Stomach smooth muscle (tissue), 2 donors: ENCODE data around the gene TSPAN18.

Experiments used
- H3K27ac ChIP-seq: one replicate; pipeline ENCODE4 v1.7.0; 2013; ENCODE audit warnings: mild to moderate bottlenecking, low read length, inconsistent platforms
- H3K27me3 ChIP-seq, 2 donors: one replicate each; pipeline ENCODE4 v1.7.0; 2013; ENCODE audit warnings: low read length in 2 of 2; ENCODE audit not compliant: insufficient read depth in 2 of 2, control insufficient read depth in 1 of 2
- H3K36me3 ChIP-seq, 2 donors: one replicate each; pipeline ENCODE4 v1.7.0; 2013; ENCODE audit warnings: low read length in 2 of 2; ENCODE audit not compliant: control insufficient read depth in 2 of 2, insufficient read depth in 2 of 2
- H3K4me1 ChIP-seq: one replicate; pipeline ENCODE4 v1.7.0; 2013; ENCODE audit warnings: low read length; ENCODE audit not compliant: control insufficient read depth, insufficient read depth
- H3K4me3 ChIP-seq, 2 donors: one replicate each; pipeline ENCODE4 v1.7.0; 2013; ENCODE audit warnings: low read length in 2 of 2
- H3K9ac ChIP-seq, 2 donors: one replicate each; pipeline ENCODE4 v1.7.0; 2013; ENCODE audit warnings: low read length in 2 of 2, mild to moderate bottlenecking in 1 of 2
- H3K9me3 ChIP-seq, 2 donors: one replicate each; pipeline ENCODE4 v1.7.0; 2013; ENCODE audit warnings: low read length in 2 of 2; ENCODE audit not compliant: control insufficient read depth in 2 of 2
- donor health status: healthy.
- donor health status: Pancreatic carcinoma.

Gene TSPAN18

DNA sequence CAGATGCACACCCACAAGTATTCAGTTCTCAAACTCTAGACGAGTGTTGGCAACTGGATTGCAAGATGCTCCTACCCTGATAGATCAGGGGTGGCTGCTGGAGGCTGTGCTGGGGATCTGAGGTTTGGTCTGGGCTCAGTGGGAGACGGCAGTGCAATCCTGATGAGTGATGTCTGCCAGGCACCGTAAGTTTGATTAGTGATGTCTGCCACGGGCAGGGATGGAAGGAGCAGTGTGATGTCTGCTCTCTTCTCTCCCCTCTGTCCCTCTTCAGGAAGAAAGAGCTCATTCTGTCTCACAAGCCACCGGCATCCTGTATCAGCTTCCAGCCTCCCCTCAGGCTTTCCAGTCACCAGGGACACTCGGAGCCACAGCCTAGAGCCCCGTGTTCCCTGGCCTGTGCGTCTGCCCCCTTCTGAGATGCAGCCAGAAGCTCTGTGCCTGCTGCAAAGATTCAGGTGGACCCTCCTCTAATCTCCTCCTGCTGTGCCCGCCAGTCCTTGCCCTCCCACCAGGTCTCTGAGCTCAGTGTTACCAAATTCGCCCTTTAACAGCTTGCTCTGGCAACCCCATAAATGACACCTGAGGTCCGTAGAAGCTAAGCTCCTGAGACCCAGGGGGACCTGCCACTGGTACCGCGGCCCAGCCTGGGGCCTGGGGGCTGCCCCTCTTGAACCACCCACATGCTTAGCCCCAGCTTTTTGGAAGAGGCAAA, 204.0 kb downstream of the TSPAN18 start:
- no peaks in the 10 kb centered on the region for H3K9me3 ChIP-seq
- peaks cover 14 to 15% of the 10 kb centered on the region in 2 donors for H3K36me3 ChIP-seq
- H3K4me3 ChIP-seq: no peak overlapping the region
- no peaks in the 10 kb centered on the region for H3K27me3 ChIP-seq
- H3K4me1 ChIP-seq: peaks cover 7% of the 10 kb centered on the region
- no peak overlapping the region for H3K9ac ChIP-seq
- H3K27ac ChIP-seq: no peak overlapping the region

DNA sequence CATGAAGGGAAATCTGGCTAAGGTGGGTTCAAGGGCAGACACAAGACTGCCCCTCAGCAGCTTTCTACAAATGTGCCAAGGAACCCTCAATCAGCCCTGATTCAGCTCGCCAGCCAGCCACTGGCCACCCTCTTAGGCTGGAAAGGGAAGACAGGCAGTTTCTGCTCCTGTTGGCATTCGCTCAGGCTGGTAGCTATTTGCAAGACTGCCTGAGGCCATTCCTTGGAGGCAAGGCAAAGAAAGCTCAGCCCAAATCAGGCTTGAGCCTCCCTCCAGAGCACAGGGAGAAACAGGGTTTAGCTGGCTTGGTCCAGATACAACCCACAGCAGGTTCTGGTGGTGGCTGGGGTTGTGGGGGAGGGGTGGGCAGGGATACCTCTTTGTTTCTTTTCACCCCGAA, 204.7 kb downstream of the TSPAN18 start:
- Histone ChIP-seq H3K9ac (no peak overlapping the region), H3K36me3 (peaks cover 14 to 15% of the 10 kb centered on the region in 2 donors), H3K27ac (no peak overlapping the region), H3K4me3 (no peak overlapping the region), H3K9me3 (no peaks in the 10 kb centered on the region), H3K4me1 (peaks cover 6% of the 10 kb centered on the region), H3K27me3 (no peaks in the 10 kb centered on the region)

DNA sequence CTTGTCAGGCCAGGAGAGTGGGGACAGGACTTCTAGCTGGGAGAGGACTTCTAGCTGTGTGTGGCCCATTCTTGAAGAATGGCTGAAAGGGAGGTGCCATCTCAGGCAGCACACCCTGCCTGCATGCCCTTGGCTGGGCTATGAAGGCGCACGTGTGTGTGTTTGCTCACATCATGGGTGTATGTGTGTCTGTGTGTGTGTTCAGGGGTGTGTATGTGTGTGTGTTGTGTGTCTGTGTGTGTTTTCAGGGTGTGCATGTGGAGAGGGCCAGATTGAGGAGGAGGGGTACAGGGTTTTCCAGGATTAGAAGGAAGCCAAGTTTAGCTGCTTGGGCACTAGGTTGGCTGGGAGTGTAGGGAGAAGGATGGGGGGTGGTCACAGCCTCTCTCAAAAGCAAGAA, 207.3 kb downstream of the TSPAN18 start:
- Histone ChIP-seq H3K4me3 (no peak overlapping the region), H3K9me3 (no peaks in the 10 kb centered on the region), H3K27ac (no peak overlapping the region), H3K27me3 (no peaks in the 10 kb centered on the region), H3K4me1 (no peaks in the 10 kb centered on the region), H3K36me3 (peaks cover 5 to 15% of the 10 kb centered on the region in 2 donors), H3K9ac (no peak overlapping the region)

DNA sequence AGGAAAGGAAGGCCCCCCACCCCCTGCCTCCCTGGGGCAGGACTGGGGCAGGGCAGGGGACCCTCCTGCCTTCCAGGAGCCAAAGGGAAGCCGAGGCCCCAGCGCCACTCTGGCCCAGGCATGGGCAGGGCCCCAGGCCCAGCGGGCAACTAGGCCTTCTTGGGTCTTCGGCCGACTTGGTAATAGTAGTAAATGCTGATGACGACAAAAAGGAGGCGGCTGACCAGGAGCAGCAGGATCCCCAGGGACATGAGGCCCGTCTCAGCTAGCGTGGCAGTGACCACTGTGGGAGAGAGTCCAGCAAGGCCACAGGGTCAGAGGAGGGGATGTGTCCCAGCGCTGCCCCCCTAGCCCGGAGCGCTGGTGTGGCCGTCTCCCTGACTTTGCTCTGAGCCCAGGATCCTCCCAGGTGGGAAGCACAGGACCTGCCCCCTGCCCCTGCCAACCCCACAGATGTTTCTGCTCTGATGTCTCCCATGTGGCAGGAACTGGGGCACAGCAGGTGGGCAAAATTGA, 208.0 kb downstream of the TSPAN18 start:
- Histone ChIP-seq H3K4me3 (no peak overlapping the region), H3K27me3 (no peaks in the 10 kb centered on the region), H3K4me1 (no peaks in the 10 kb centered on the region), H3K27ac (no peak overlapping the region), H3K9me3 (no peaks in the 10 kb centered on the region), H3K9ac (no peak overlapping the region), H3K36me3 (peaks cover 5 to 11% of the 10 kb centered on the region in 2 donors)

DNA sequence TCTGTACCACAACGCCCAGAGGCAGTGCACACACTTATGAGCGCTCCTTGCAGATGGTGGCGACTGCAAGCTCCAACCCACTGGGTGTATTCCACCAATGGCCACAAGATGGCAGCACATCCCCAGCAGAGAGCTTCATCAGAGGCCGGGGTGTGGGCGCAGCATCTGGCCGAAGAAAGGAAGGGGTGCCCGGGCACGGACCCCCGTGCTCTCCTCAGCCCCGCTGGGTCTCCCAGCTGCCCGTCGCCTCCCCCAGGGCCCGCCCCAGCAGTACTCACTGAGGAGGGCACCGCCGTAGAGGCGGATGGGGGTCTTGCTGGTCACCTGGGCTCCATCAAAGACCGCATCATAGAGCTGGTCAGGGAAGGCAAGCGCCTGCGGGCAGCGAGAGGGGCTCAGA, 209.8 kb downstream of the TSPAN18 start:
- Histone ChIP-seq H3K9ac (no peak overlapping the region), H3K36me3 (peaks cover 0 to 4% of the 10 kb centered on the region in 2 donors), H3K4me1 (peaks cover 9% of the 10 kb centered on the region), H3K4me3 (no peak overlapping the region), H3K27me3 (no peaks in the 10 kb centered on the region), H3K27ac (no peak overlapping the region), H3K9me3 (no peaks in the 10 kb centered on the region)

DNA sequence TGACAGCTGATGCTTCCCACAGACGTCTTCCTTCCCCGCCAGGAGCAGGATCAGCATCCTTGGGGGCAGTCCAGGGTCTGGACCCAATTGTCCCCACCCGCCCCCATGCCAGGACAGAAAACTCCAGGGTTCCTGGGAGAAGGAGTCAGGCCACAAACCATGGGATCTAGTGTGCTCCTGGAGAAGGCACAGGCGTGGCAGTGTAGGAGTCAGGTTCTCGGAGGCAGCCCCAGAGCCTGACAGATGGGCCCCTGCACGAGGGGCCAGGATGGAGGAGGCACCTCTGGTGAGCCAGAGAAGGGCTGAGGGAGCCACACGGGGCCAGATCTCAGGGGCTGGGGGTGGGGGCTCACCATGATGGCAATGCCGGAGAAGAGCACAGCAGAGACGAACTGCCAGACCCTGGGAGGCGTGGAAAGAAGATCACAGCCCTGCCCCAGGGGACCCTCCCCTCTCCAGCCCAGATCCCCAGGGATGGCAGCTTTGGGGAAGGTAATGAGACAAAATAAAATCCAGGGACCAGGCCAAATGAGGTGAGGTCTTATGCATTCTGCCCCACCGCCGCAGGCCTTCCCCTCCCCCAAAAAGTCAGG, 210.3 kb downstream of the TSPAN18 start:
- Histone ChIP-seq H3K27ac (no peak overlapping the region), H3K9me3 (no peaks in the 10 kb centered on the region), H3K4me3 (no peak overlapping the region), H3K36me3 (peaks cover 0 to 4% of the 10 kb centered on the region in 2 donors), H3K27me3 (no peaks in the 10 kb centered on the region), H3K9ac (no peak overlapping the region), H3K4me1 (peaks cover 14% of the 10 kb centered on the region)

DNA sequence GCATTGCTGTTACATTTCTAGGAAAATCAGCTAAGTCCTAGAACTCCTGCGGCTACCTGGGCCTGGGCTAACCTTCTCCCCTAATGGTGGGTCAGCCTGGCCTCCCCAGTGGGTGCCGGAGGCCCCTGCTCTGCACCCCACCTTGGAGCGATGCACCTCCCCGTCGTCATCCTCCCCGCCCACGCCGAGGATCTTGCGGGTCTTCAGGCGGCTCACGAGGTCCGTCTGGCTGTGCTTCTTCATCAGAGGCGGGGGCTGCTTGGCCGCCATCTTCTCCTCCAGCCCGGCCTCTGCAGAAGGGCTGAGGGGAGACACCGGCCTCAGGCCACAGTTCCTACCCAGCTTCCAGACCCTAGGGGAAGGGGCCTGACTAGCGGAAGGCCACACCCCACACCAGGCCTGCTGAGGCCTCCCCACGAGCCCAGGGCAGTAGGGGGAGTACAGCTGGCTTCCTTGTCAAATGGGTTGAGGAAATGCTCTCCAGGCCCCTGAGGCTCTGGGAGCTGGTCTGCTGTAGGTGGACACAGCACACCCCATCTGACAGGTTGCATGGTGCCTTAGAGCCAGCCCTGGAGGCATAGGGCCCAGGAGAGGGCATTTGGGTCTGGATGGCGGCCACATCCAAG, 211.4 kb downstream of the TSPAN18 start:
- Histone ChIP-seq H3K4me1 (peaks cover 20% of the 10 kb centered on the region), H3K27ac (no peak overlapping the region), H3K27me3 (no peaks in the 10 kb centered on the region), H3K9me3 (no peaks in the 10 kb centered on the region), H3K9ac (no peak overlapping the region), H3K36me3 (peaks cover 0 to 4% of the 10 kb centered on the region in 2 donors), H3K4me3 (no peak overlapping the region)

DNA sequence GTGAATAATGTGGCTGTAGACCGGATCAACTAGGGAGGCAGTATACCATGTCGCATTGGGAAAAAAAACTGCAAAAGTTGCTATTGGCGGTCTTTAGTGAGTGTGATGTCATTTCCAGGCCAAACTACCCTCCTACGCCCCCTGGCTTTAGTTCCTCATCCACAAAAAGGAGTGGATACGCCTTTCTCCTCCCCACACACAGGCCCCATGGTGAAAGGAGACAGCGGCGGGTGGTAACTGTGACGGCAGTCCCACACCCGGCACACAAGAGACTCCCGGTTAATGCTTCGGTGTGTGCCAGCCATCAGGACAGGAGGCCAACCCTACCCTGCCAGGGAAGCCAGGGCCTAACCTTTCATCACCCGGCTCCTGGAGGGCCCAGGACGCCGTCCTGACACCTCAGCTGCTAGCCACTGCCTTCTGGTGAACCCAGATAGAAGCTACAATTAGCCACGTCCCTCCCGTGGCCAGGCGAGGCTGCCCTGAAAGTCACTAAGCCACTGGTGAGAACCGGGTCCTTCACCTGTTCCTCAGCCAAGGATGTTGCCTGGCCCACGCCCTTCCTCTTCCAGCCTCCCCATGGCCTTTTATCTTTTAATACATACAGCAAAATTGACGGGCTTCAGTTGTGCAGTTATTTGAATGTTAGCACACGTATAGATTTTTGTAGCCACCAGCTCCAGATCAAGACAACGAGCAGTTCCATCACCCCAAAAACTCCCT, 213.1 kb downstream of the TSPAN18 start:
- peaks cover 0 to 4% of the 10 kb centered on the region in 2 donors for H3K36me3 ChIP-seq
- H3K9me3 ChIP-seq: no peaks in the 10 kb centered on the region
- no peak overlapping the region for H3K9ac ChIP-seq
- H3K27me3 ChIP-seq: no peaks in the 10 kb centered on the region
- H3K4me1 ChIP-seq: peaks cover 24% of the 10 kb centered on the region
- no peak overlapping the region for H3K4me3 ChIP-seq
- H3K27ac ChIP-seq: no peak overlapping the region

DNA sequence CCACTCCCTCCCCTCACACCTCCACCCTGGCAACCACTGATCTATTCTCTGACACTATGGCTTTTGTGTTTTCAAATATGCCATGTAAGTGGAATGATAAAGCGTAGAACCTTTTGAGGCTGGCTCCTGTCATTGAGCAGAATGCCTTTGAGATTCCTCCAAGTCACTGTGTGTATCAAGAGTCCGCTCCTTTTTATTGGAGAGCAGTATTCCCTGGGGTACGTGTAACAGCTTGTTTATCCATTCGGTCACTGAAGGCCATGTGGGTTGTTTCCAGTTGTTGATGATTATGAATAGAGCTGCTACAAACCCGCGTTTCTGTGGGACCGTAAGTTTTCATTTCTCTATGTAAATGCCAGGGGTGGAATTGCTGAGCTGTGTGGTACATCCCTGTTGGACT, 213.6 kb downstream of the TSPAN18 start:
- Histone ChIP-seq H3K27ac (no peak overlapping the region), H3K27me3 (no peaks in the 10 kb centered on the region), H3K4me1 (peaks cover 24% of the 10 kb centered on the region), H3K9me3 (no peaks in the 10 kb centered on the region), H3K36me3 (no peaks in the 10 kb centered on the region), H3K9ac (no peak overlapping the region), H3K4me3 (no peak overlapping the region)

DNA sequence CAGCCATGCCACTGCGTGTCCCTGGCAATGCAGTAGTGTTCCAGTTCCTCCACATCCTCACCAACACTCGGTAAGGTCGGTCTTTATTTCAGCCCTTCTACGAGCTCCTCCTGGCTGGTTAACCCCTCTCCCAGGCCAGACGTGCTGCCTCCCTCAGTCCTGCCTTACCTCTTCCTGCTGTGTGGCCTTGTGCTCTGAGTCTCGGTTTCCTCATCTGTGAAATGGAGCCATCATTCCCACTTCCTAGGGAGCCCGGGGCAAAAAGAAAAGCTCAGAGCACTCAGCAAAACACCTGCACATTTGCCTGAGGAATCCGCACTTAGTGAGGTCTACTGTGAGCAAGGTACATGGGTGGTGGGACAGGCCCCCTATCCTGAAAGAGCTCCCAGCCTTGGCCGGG, 214.1 kb downstream of the TSPAN18 start:
- Histone ChIP-seq H3K4me3 (no peak overlapping the region), H3K27me3 (no peaks in the 10 kb centered on the region), H3K27ac (no peak overlapping the region), H3K36me3 (no peaks in the 10 kb centered on the region), H3K4me1 (peaks cover 24% of the 10 kb centered on the region), H3K9me3 (no peaks in the 10 kb centered on the region), H3K9ac (no peak overlapping the region)
